Epithelial cell of alveolus of lung (primary cell): ENCODE measurements around the gene BTNL3. TPM values are rescaled to one million over a fixed set of nuclear protein-coding genes. Genes with fewer than 3 reads are reported as not detected.

Experiments used
- total RNA-seq: library from RNA; depleted of rRNA; stranded (reverse); fragments of >200 nt; gene quantifications from 2 replicates; pipeline ENCODE4 v1.2.1, GENCODE V29; 2015

The BTNL3 gene, protein sequence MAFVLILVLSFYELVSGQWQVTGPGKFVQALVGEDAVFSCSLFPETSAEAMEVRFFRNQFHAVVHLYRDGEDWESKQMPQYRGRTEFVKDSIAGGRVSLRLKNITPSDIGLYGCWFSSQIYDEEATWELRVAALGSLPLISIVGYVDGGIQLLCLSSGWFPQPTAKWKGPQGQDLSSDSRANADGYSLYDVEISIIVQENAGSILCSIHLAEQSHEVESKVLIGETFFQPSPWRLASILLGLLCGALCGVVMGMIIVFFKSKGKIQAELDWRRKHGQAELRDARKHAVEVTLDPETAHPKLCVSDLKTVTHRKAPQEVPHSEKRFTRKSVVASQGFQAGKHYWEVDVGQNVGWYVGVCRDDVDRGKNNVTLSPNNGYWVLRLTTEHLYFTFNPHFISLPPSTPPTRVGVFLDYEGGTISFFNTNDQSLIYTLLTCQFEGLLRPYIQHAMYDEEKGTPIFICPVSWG
- not detected in 2 replicates for total RNA-seq

GRCh38 chr5:180988592-180988991, at the start of gene BTNL3:
BTNL3 (plus strand) TSS chr5:180988846; CDS start chr5:180989029, 183 bp downstream.

GRCh38 chr5:181039931-181040630, 51.4 kb downstream of the BTNL3 start, which contains the start of gene BTNL9:
BTNL9 (plus strand) TSS chr5:181040266; CDS start chr5:181045490, 5,224 bp downstream.

Other genes with a start within 250 kb of the BTNL3 start
- not detected in 2 replicates for gene OR2Y1, start 248.8 kb upstream of the BTNL3 start, total RNA-seq
- gene MGAT1, start 186.0 kb upstream of the BTNL3 start, total RNA-seq = 128 and 150 TPM in 2 replicates
- 8.0 and 17.3 TPM in 2 replicates for gene ZFP62, start 127.6 kb upstream of the BTNL3 start, total RNA-seq
- gene BTNL8, start 89.7 kb upstream of the BTNL3 start, total RNA-seq = not detected in 2 replicates
- gene BTNL9, start 51.4 kb downstream of the BTNL3 start, total RNA-seq = not detected in 2 replicates
- not detected in 2 replicates for gene OR2V1, start 142.3 kb downstream of the BTNL3 start, total RNA-seq
- not detected in 2 replicates for gene OR2V2, start 158.7 kb downstream of the BTNL3 start, total RNA-seq
- 2.5 and 3.8 TPM in 2 replicates for gene TRIM7, start 216.3 kb downstream of the BTNL3 start, total RNA-seq
- 8.9 and 11.2 TPM in 2 replicates for gene TRIM41, start 234.4 kb downstream of the BTNL3 start, total RNA-seq